Mesenchymal stem cell (in vitro differentiated cells and primary cell): ENCODE results near the gene SUSD4.
A peak's percentile ranks its signal among the peaks of the same experiment; 100 is the strongest.

ENCODE experiments used
- DNase-seq: peaks from one replicate; pipeline ENCODE4 v3.0.0-alpha.2; 2013
- H2AFZ ChIP-seq: one replicate; pipeline ENCODE4 v1.6.1; 2013; ENCODE audit warnings: low read depth, mild to moderate bottlenecking, control low read depth, inconsistent platforms, low read length, moderate library complexity
- H2AK5ac ChIP-seq: 2 replicates; pipeline ENCODE4 v1.6.1; 2013; ENCODE audit warnings: low read length, moderate library complexity, mild to moderate bottlenecking, inconsistent platforms; ENCODE audit not compliant: severe bottlenecking
- H2BK120ac ChIP-seq: one replicate; pipeline ENCODE4 v1.6.1; 2013; ENCODE audit warnings: low read depth, mild to moderate bottlenecking, inconsistent platforms, low read length, moderate library complexity
- H2BK12ac ChIP-seq, 2 experiments: one replicate each; pipeline ENCODE4 v1.6.1; 2013; ENCODE audit warnings: inconsistent platforms in 2 of 2, low read length in 2 of 2, mild to moderate bottlenecking in 2 of 2, moderate library complexity in 2 of 2, control low read depth in 1 of 2
- H2BK15ac ChIP-seq: one replicate; pipeline ENCODE4 v1.6.1; 2013; ENCODE audit warnings: mild to moderate bottlenecking, low read depth, inconsistent platforms; ENCODE audit not compliant: poor library complexity, severe bottlenecking
- H2BK5ac ChIP-seq: 2 replicates; pipeline ENCODE4 v1.6.1; 2013; ENCODE audit warnings: low read depth, mild to moderate bottlenecking, low read length, control low read depth, inconsistent platforms; ENCODE audit not compliant: poor library complexity, severe bottlenecking
- H3K14ac ChIP-seq, 2 experiments: one replicate each; pipeline ENCODE4 v1.6.1; 2013; ENCODE audit warnings: inconsistent platforms in 2 of 2, low read length in 2 of 2, control low read depth in 1 of 2, mild to moderate bottlenecking in 1 of 2, moderate library complexity in 1 of 2
- H3K18ac ChIP-seq, 2 experiments: one replicate each; pipeline ENCODE4 v1.6.1; 2013; ENCODE audit warnings: inconsistent platforms in 2 of 2, low read length in 2 of 2, control low read depth in 1 of 2, low read depth in 1 of 2, mild to moderate bottlenecking in 1 of 2
- H3K23ac ChIP-seq, 2 experiments: one replicate each; pipeline ENCODE4 v1.6.1; 2013; ENCODE audit warnings: inconsistent platforms in 2 of 2, low read length in 2 of 2, mild to moderate bottlenecking in 2 of 2, moderate library complexity in 2 of 2, control low read depth in 1 of 2
- H3K27ac ChIP-seq: 2 replicates; pipeline ENCODE4 v1.5.1; 2013; ENCODE audit warnings: mild to moderate bottlenecking, moderate library complexity, low read length, control low read depth, inconsistent platforms; ENCODE audit not compliant: poor library complexity, severe bottlenecking
- H3K27me3 ChIP-seq, 2 experiments: 2 replicates each; pipeline versions ENCODE4 v1.6.1 to v1.7.0; 2013; ENCODE audit warnings: low read length in 2 of 2, mild to moderate bottlenecking in 2 of 2, moderate library complexity in 2 of 2, control low read depth in 1 of 2, inconsistent platforms in 1 of 2; ENCODE audit not compliant: control insufficient read depth in 1 of 2, insufficient read depth in 1 of 2
- H3K36me3 ChIP-seq, 2 experiments: 2 replicates each; pipeline versions ENCODE4 v1.6.1 to v1.7.0; 2013; ENCODE audit warnings: low read length in 2 of 2, control low read depth in 1 of 2, inconsistent platforms in 1 of 2, low read depth in 1 of 2, mild to moderate bottlenecking in 1 of 2; ENCODE audit not compliant: insufficient read depth in 2 of 2, control insufficient read depth in 1 of 2
- H3K4ac ChIP-seq, 2 experiments: one replicate each; pipeline ENCODE4 v1.6.1; 2013; ENCODE audit warnings: inconsistent platforms in 2 of 2, low read length in 2 of 2, mild to moderate bottlenecking in 2 of 2, moderate library complexity in 2 of 2, control low read depth in 1 of 2, low read depth in 1 of 2
- H3K4me1 ChIP-seq: 2 replicates; pipeline ENCODE4 v1.6.1; 2013; ENCODE audit warnings: low read depth, low read length, control low read depth; ENCODE audit not compliant: control insufficient read depth, insufficient read depth
- H3K4me2 ChIP-seq: 2 replicates; pipeline ENCODE4 v1.6.1; 2013; ENCODE audit warnings: low read length, mild to moderate bottlenecking, inconsistent platforms; ENCODE audit not compliant: poor library complexity, severe bottlenecking
- H3K4me3 ChIP-seq, 2 experiments: 2 replicates each; pipeline versions ENCODE4 v1.5.1 to v1.7.0; 2013; ENCODE audit warnings: low read length in 2 of 2, mild to moderate bottlenecking in 2 of 2, control low read depth in 1 of 2, low read depth in 1 of 2; ENCODE audit not compliant: insufficient read depth in 1 of 2
- H3K79me1 ChIP-seq: replicated peaks from 2 replicates; pipeline ENCODE4 v1.6.1; 2013; ENCODE audit warnings: mild to moderate bottlenecking, control low read depth, low read length, inconsistent platforms; ENCODE audit not compliant: poor library complexity, severe bottlenecking
- H3K9ac ChIP-seq: 2 replicates; pipeline ENCODE4 v1.7.0; 2013; ENCODE audit warnings: mild to moderate bottlenecking, low read length, moderate library complexity
- H3K9me3 ChIP-seq: 2 replicates; pipeline ENCODE4 v1.7.0; 2013; ENCODE audit warnings: mild to moderate bottlenecking, low read length; ENCODE audit not compliant: control insufficient read depth
- H4K8ac ChIP-seq: one replicate; pipeline ENCODE4 v1.6.1; 2013; ENCODE audit warnings: inconsistent platforms, mild to moderate bottlenecking, low read length, moderate library complexity
- H4K91ac ChIP-seq: one replicate; pipeline ENCODE4 v1.6.1; 2013; ENCODE audit warnings: mild to moderate bottlenecking, low read length, inconsistent platforms
- WGBS: methylation state at CpG from one replicate; pipeline ENCODE4 v1.1.7; 2013; ENCODE audit warnings: mixed read lengths; 5-methylcytosine and 5-hydroxymethylcytosine counted together

The SUSD4 gene

DNA sequence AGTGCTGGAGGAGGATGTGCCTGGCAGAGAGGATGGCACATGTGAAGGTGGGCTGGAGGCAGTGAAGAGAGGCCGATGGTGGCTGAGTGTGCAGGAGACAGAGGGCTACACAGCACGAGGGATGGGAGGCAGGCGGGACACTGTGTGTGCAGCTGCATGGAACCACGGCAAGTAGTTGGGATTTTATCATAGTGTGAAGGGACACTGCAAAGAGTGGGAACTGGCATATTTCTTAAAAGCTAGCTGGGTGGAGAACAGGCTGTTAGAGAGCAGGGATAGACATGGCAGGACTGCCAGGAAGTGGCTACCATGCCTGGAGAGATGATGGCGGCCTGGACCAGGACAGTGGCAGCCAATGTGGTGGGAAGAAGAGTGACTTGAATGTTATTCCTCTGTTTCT, 118.6 kb downstream of the SUSD4 start:
- no peak overlapping the region for H3K4me2 ChIP-seq
- H3K9ac ChIP-seq = no peak overlapping the region
- H3K36me3 ChIP-seq = no peaks in the 10 kb centered on the region
- H2AK5ac ChIP-seq = no peak overlapping the region
- no peak overlapping the region for H3K4ac ChIP-seq
- no peak overlapping the region for H2BK15ac ChIP-seq
- no peak for DNase-seq
- no peak overlapping the region for H2BK120ac ChIP-seq
- no peak overlapping the region for H3K23ac ChIP-seq
- H2AFZ ChIP-seq = no peak overlapping the region
- H3K27me3 ChIP-seq = peaks cover 36 to 45% of the 10 kb centered on the region in 2 experiments
- H2BK5ac ChIP-seq = no peak overlapping the region
- H4K8ac ChIP-seq = no peak overlapping the region
- WGBS = 76% methylated on average over 5 of the region's 5 CpGs
- no peak overlapping the region for H3K4me3 ChIP-seq
- H4K91ac ChIP-seq = no peak overlapping the region
- H3K27ac ChIP-seq = no peak overlapping the region
- no peak overlapping the region for H3K18ac ChIP-seq
- no peak overlapping the region for H2BK12ac ChIP-seq
- H3K79me1 ChIP-seq = no peaks in the 10 kb centered on the region
- no peaks in the 10 kb centered on the region for H3K4me1 ChIP-seq
- no peaks in the 10 kb centered on the region for H3K9me3 ChIP-seq
- H3K14ac ChIP-seq = no peak overlapping the region

DNA sequence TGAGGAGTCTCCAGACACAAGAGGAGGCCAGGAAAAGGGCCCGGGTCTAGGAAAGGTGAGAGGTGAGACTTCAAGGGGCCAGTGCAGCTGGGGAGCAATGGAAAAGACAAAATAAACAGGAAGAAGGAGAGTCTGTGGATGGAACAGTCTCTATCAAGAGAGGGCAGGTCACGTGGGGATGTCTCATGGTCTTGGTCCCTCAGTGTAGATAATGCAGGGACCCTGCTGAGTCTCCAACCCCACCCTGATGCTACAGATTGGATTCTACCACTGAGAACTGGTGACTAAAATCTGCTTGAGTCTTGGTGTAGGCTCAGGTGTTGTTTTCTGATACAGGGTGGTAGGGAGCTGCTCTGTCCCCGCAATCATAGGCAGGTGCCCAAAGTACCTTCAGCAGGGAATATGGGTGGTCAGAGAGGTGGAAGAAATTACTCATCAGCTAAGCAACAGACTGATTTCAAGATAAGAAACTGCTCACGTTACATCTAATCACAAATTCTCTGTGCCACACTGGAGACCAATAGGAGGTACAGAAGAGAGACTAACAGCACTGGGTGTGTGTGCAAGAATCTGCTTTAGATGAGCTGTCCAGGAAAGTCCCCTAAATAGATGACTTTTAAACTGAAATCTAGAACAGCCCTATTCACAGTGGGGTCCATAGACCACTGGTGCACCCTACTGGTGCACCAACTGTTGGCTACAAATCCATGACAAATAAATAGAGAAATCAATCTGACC, 119.4 kb downstream of the SUSD4 start:
- Histone ChIP-seq H3K9ac (no peak overlapping the region), H2AK5ac (no peak overlapping the region), H3K4me1 (no peaks in the 10 kb centered on the region), H3K27me3 (peaks cover 35 to 42% of the 10 kb centered on the region in 2 experiments), H2BK5ac (no peak overlapping the region), H3K79me1 (no peaks in the 10 kb centered on the region), H3K18ac (no peak overlapping the region), H3K4me2 (no peak overlapping the region), H3K4me3 (no peak overlapping the region), H2BK120ac (no peak overlapping the region), H4K8ac (no peak overlapping the region), H3K36me3 (no peaks in the 10 kb centered on the region), H4K91ac (no peak overlapping the region), H3K27ac (no peak overlapping the region), H3K14ac (no peak overlapping the region), H3K9me3 (no peaks in the 10 kb centered on the region), H3K23ac (no peak overlapping the region), H2BK12ac (no peak overlapping the region), H2BK15ac (no peak overlapping the region), H3K4ac (no peak overlapping the region), H2AFZ (no peak overlapping the region)
- DNase-seq = peak; percentile 5
- 68% methylated on average over 4 of the region's 4 CpGs for WGBS

DNA sequence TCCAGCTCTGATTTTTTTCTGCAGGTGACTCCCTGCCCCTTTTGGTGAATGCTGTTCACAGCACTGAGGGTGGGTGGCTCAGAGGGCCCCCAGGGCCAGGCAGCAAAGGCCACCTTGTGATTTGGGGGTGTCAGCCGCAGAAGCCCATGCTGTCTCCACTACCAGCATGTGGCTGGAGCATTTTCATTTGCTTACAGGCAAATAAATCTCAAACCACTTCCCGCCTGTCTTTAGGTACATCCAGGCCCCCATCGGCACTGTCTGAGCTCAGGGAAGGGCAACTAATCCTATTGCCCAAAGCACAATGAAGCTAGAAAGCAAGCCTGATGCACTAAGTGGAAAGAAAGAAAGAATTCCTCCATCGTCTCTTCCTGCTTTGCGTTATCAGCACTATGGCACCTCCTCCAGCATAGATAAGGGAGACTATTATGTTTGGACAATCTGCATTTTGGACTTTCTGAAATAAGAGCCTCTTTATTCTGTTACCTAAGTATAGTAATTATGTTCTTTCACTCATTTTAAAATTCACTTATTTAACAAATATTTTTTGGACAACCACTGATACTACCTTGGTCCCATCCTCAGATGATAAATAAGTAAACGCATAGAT, 120.4 kb downstream of the SUSD4 start:
- no peak overlapping the region for H3K9ac ChIP-seq
- H2BK5ac ChIP-seq = no peak overlapping the region
- WGBS = 97% methylated on average over 4 of the region's 6 CpGs
- H3K14ac ChIP-seq = no peak overlapping the region
- H4K8ac ChIP-seq = no peak overlapping the region
- no peak for DNase-seq
- H3K27ac ChIP-seq = no peak overlapping the region
- H3K4me3 ChIP-seq = no peak overlapping the region
- H3K9me3 ChIP-seq = no peaks in the 10 kb centered on the region
- no peak overlapping the region for H2BK12ac ChIP-seq
- H3K4ac ChIP-seq = no peak overlapping the region
- H4K91ac ChIP-seq = no peak overlapping the region
- H2BK120ac ChIP-seq = no peak overlapping the region
- no peaks in the 10 kb centered on the region for H3K36me3 ChIP-seq
- no peaks in the 10 kb centered on the region for H3K4me1 ChIP-seq
- H3K18ac ChIP-seq = no peak overlapping the region
- H2BK15ac ChIP-seq = no peak overlapping the region
- H2AFZ ChIP-seq = no peak overlapping the region
- H2AK5ac ChIP-seq = no peak overlapping the region
- H3K23ac ChIP-seq = no peak overlapping the region
- peaks cover 33 to 38% of the 10 kb centered on the region in 2 experiments for H3K27me3 ChIP-seq
- H3K79me1 ChIP-seq = no peaks in the 10 kb centered on the region
- H3K4me2 ChIP-seq = no peak overlapping the region

DNA sequence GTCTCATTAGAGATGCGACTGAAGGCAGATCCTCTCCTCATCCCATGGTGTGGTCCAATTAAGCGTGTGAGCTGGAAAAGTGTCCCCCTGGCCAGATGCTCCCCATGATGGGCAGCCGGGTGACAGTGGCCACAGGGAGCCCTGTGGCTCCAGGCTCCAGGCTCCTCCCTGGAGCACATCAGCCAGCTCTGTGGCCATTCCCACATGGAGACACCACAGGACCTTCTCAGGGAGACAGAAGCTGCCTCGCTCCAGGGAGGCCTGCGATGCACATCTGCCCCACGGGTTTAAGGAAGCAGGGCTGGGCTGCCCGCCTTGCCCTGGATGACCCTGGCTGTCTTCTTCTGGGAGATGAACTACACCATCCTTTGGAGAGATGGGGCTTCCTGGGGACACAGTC, 121.0 kb downstream of the SUSD4 start:
- H2BK15ac ChIP-seq = no peak overlapping the region
- H3K4me1 ChIP-seq = no peaks in the 10 kb centered on the region
- 95% methylated on average over 7 of the region's 7 CpGs for WGBS
- H3K9ac ChIP-seq = no peak overlapping the region
- no peak overlapping the region for H3K4me2 ChIP-seq
- no peak for DNase-seq
- H2AK5ac ChIP-seq = no peak overlapping the region
- H3K36me3 ChIP-seq = no peaks in the 10 kb centered on the region
- H3K18ac ChIP-seq = no peak overlapping the region
- no peaks in the 10 kb centered on the region for H3K9me3 ChIP-seq
- H2AFZ ChIP-seq = no peak overlapping the region
- H2BK120ac ChIP-seq = no peak overlapping the region
- no peak overlapping the region for H2BK5ac ChIP-seq
- no peaks in the 10 kb centered on the region for H3K79me1 ChIP-seq
- no peak overlapping the region for H4K91ac ChIP-seq
- peaks cover 29 to 33% of the 10 kb centered on the region in 2 experiments for H3K27me3 ChIP-seq
- H3K4ac ChIP-seq = no peak overlapping the region
- H3K4me3 ChIP-seq = no peak overlapping the region
- H2BK12ac ChIP-seq = no peak overlapping the region
- no peak overlapping the region for H3K27ac ChIP-seq
- H3K23ac ChIP-seq = no peak overlapping the region
- no peak overlapping the region for H3K14ac ChIP-seq
- no peak overlapping the region for H4K8ac ChIP-seq
